8988T (cell line): ENCODE measurements around the gene CLEC9A.
"Not testable (repeated sequence)": the region's sequence is repeated elsewhere in the genome, so short reads cannot be mapped to it uniquely, and the experiment has no call there.

Experiments
- DNase-seq: peaks from one replicate; pipeline ENCODE4 v3.0.0; 2011

CLEC9A gene

DNA sequence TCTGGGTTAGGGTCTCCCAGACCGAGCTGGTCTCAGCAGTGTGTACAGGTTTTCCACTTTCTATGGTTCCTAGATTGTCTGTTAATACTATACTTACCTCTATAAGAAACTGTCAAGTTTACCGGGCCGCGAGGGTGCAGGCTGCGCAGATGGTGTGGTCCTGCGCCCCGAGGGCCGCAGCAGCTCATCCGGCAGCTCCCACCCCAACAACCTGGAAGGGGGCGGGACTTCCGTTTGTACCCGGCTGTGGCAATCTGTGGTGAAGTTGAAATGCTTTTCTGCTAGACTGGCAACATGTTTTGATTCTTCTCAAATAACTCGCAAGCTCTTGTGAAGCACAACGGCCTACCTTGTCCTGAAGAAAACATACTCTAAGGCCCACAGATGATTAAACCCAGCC, at the start of gene CLEC9A:
Gene CLEC9A, plus strand, starts transcription at position 237 of the 400 bp plus-strand sequence. CDS start 22,006 bp downstream, outside the sequence.
- no peak for DNase-seq

- DNase-seq: no peak
These were observed 38.6 kb upstream of the CLEC9A start for GRCh38 chr12:9991876-9992275.

- no peak for DNase-seq
These were observed 38.2 kb upstream of the CLEC9A start for GRCh38 chr12:9992296-9992695.

DNA sequence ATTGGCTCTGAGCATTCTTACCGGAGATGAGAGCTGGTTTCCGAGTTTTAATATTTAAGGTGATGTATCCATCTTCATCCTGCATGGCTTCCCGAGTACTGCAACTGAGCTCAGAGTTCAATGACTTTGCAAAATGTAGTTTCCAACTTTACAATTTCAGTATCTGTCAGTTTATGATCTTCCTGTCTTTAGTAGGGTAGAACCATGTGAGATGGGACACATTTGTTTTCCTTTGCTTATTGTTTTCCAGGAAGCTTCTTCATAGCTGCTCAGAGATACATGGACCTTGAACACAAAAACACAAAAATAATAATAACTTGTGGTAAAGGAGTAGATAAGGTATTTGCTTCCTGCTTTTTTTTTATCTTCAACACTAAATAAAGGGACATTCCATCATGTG, 31.5 kb upstream of the CLEC9A start, which contains the start of gene CLEC1B:
Gene CLEC1B, minus strand, starts transcription at position 106 of the 400 bp plus-strand sequence. Its CDS starts 21 bp downstream, at position 85.
- DNase-seq: no peak

DNA sequence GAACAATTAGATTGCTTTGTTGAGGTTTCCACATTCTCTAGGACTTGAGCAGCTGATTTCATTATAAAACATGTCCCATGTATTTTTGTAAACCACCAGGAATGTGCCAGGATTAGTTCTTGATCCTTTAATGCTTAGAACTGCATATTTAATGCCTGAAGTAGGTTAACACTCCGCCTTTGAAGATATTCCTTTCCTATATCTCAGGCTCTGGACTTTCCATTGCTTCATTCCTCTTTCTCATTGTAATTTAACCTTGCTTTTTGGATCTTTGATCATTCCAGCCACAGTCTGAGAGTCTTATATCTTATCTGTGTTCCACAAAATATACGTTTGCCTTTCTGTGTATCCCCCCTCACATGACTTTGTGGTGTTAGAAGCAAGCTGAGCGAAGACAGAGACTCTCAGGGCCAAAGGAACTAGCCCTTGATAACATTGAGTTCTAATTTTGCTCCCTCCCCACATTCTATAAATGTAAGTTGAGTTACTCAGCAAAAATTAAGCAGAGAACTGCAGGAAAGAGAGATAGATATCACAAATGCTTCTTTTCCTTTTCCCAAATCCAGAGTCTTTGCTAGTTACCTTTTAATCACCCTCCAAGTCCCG, 29.2 kb upstream of the CLEC9A start:
- no peak for DNase-seq

- DNase-seq: no peak
These were observed 17.7 kb upstream of the CLEC9A start for GRCh38 chr12:10012630-10013330.

DNA sequence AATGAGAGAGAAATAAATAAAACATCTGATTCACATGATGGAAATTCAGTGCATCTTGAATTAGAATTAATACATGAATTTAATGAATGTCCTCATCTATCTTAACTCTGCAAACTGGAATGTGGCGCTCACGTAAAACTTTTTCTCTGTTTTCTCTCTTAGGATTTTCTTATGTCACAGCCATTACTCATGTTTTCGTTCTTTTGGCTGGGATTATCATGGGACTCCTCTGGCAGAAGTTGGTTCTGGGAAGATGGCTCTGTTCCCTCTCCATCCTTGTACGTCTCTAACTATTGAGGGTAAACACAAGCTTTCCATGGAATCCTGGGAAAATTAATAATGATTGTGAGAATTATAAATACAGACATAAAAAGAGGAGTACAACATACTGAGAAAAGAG, 15.0 kb upstream of the CLEC9A start:
- DNase-seq: no peak

GRCh38 chr12:10016881-10017280, 13.6 kb upstream of the CLEC9A start:
- DNase-seq: no peak

DNA sequence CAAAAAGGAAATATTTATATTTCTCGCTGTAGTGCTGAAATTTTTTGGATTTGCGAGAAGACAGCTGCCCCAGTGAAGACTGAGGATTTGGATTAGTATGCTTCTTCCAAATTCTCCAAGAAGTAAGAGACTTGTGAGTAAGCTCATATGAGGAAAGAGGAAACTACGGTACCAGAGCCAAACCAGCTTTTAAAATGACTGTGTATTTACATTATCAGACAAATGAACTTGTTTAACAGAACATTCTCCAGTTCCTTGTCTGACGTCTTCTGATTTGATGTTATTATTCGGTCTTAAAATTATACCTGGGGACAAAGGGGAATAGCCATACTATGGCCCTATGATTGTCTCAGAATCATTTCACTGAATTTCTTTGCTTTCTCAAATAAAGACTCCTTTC, 12.1 kb upstream of the CLEC9A start:
- no peak for DNase-seq

- DNase-seq: no peak
These were observed 9.1 kb upstream of the CLEC9A start for GRCh38 chr12:10021342-10021741.

DNA sequence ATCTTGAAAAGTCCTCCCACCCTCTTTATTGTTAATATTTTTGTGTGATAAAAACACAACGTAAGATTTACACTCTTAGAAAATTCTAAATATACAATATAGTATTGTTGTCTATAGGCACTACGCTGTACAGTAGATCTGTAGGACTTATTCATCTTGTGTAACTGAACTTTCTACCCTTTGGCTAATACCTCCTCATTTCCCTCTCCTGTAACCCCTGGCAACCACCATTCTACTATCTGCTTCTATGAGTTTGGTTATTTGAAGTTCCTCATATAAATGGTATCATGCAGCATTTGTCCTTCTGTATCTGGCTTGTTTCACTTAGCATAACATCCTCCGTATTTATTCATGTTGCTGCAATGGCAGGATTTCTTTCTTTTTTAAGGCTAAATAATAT, 5.2 kb upstream of the CLEC9A start:
- DNase-seq: no peak

DNA sequence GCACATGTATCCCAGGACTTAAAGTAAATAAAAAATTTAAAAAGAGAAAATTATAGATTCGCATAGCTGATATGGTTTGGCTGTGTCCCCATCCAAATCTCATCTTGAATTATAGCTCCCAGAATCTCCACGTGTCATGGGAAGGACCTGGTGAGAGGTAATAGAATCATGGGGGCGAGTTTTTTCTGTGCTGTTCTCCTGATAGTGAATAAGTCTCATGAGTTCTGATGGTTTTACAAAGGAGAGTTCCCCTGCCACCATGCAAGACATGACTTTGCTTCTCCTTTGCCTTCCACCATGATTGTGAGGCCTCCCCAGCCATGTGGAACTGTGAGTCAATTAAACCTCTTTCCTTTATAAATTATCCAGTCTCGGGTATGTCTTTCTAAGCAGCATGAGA, 3.8 kb upstream of the CLEC9A start:
- DNase-seq: not testable (repeated sequence)

DNA sequence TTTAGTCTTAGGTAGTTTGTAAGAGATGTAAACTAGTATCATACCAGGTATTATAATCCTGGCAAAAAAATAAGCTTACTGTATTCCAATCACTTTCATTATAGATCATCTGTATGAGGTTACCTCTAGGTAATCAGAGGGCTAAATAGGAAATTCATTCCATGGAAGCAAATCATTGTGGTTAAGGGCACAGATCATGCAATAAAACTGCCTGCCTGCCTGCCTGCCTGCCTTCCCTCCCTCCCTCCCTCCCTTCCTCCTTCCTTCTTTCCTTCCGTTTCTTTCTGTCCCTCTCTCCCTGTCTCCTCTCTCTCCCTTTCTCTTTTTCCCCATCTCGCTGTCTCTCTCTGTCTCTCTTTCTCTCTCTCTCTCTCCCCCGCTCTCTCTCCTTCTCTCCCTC, 3.2 kb upstream of the CLEC9A start:
- DNase-seq: no peak

DNA sequence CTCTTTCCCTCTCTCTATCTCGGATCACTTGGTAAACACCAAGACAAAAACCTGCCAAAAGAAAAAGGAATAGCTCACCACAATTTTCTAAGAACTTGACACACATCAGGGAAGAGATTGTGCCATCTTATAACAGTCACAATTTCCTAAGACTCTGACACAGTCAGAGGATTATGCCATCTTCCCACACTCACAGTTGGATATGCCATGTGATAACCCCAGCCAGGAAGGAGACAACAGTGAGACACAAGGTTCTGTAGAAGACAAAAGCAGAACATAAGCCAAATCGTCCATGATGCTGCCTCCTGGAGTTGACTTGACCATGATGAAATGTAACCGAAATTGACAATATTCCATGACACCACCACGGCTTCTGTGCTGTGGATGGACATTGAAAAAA, 2.8 kb upstream of the CLEC9A start:
- no peak for DNase-seq

GRCh38 chr12:10031321-10031720, 839 bp downstream of the CLEC9A start:
- DNase-seq: no peak

DNA sequence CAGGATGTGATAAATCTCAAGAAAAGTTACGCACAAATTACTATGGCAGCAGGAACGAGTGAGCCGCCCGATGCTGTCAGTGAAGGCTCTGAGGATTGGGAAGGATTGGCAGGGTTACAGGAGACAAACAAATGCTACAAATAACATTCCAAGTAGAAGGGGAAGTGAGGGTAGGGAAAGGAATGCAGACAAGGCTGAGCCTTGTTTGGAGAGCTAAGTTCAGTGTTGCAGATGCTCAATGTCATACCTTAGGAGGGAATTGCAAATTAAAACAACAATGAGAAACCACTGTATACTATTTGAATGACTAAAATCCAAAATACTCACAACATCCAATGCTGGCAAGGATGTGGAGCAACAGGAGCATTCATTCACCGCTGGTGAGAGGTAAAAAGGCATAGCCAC, 1.3 kb downstream of the CLEC9A start:
- DNase-seq: no peak

- no peak for DNase-seq
These were observed 3.5 kb downstream of the CLEC9A start for GRCh38 chr12:10033783-10034545.

GRCh38 chr12:10042167-10042566, 11.7 kb downstream of the CLEC9A start:
- no peak for DNase-seq

DNA sequence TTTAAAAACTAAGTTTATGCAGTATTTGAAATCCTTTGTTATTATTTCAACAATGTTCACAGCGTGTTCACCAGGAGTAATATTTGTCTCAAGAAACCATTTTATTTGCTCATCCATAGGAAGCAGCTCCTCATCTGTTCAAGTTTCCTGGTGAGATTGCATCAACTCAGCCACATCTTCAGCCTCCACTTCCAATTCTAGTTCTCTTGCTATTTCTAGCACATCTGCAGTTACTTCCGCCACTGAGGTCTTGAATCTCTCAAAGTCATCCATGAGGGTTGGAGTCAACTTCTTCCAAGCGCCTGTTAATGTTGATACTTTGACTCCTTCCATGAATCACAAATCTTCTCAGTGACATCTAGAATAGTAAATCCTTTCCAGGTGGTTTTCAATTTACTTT, 18.0 kb downstream of the CLEC9A start:
- no peak for DNase-seq

DNA sequence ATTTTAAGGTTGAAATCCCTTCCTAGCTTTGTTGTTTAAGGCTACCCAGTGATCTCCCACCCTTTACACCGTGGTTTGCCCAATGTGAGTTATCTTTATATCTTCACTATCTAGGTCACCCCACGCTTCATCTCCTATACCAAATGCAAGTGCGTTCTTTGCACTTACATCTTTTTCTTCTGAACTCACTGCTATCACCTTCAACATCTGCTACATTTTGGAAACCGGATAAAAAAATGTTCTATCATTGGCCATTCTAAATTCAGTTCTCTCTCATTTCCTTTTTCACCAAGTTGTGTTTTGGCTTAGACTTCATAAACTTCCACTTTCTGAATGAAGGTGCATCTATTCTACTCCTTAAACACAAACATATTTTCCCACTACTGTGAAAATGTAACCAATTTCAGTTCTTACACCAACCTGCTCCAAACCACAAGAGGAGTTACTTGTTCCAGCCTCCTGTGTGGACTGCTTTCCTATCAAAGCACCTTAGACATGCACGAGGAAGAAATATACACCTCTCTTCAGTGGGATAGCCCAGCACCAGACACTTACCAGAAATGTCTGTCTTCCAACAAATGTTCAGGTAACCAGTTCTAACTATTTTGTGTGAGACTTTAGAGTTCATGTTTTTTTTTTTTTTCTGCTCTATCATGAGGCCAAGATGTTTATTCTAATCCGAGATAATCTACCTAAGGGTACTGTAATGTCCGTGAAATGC, 21.9 kb downstream of the CLEC9A start:
- DNase-seq: no peak

DNA sequence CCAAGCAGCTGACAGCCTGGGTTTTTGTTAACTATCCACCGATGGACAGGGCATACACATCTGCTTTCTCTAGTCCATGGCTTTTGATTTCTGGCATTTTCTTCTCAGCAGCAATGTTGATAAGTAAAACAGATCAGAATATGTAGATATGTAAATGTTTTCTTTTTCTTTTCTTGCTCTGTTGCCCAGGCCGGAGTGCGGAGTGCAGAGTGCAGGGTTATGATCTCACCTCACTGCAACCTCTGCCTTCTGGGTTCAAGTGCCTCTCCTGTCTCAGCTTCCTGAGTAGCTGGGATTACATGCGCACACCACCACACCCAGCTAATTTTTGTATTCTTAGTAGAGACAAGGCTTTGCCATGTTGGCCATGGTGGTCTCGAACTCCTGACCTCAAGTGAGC, 27.9 kb downstream of the CLEC9A start:
- no peak for DNase-seq

- no peak for DNase-seq
These were observed 34.8 kb downstream of the CLEC9A start for GRCh38 chr12:10065241-10065640.

- DNase-seq: no peak
These were observed 36.8 kb downstream of the CLEC9A start for GRCh38 chr12:10067264-10067663.
